SK-N-SH (cell line): ENCODE results near the gene SERTAD4. TPM values are rescaled to one million over a fixed set of nuclear protein-coding genes. Genes with fewer than 3 reads are reported as not detected.

ENCODE experiments used
- CTCF ChIA-PET: fragments of 300-600, 350-600 bp; formaldehyde crosslinking; extraction: SDS; loops from one replicate; lab custom pipeline; 2021; lab: Yijun Ruan, JAX
- POLR2A ChIA-PET: fragments of 350-600 bp; sonication (Branson Sonifier 250); formaldehyde crosslinking; extraction: SDS; loops from one replicate; lab custom pipeline; 2020; ENCODE audit warnings: antibody characterized with exemption, inconsistent platforms; lab: Yijun Ruan, JAX
- DNase-seq: peaks from one replicate; pipeline ENCODE4 v3.0.0; 2012
- H2AFZ ChIP-seq: fragments of 200-600 bp; sonication (generic); 2 replicates; pipeline ENCODE4 v1.8.1; 2016; ENCODE audit warnings: antibody characterized with exemption, mild to moderate bottlenecking, low read depth
- H3F3A ChIP-seq: fragments of 200-600 bp; sonication (generic); replicated peaks from 2 replicates; pipeline ENCODE3; 2016; ENCODE audit warnings: antibody characterized with exemption, mild to moderate bottlenecking; ENCODE audit not compliant: insufficient read depth
- H3K27ac ChIP-seq, 2 experiments: fragments of 200-500 bp in 1 of 2; fragments of 200-600 bp in 1 of 2; sonication (Bioruptor generic) in 1 of 2; sonication (generic), shearing (Covaris generic) in 1 of 2; 2 replicates each; pipeline versions ENCODE4 v1.5.1 to v1.6.1; 2014 to 2016; ENCODE audit warnings: low read depth in 2 of 2, inconsistent platforms in 1 of 2, low read length in 1 of 2, mild to moderate bottlenecking in 1 of 2, mixed read lengths in 1 of 2
- H3K27me3 ChIP-seq: fragments of 200-600 bp; sonication (generic), shearing (Covaris generic); 2 replicates; pipeline ENCODE4 v1.6.1; 2016; ENCODE audit warnings: mixed run types; ENCODE audit not compliant: insufficient read depth
- H3K36me3 ChIP-seq, 2 experiments: fragments of 200-500 bp in 1 of 2; fragments of 200-600 bp in 1 of 2; sonication (Bioruptor generic) in 1 of 2; sonication (generic) in 1 of 2; replicated peaks in 1 of 2; 2 replicates each; pipeline versions ENCODE3 to v1.5.1; 2014 to 2016; ENCODE audit warnings: low read length in 1 of 2, mild to moderate bottlenecking in 1 of 2; ENCODE audit not compliant: insufficient read depth in 2 of 2, control insufficient read depth in 1 of 2
- H3K4me1 ChIP-seq, 2 experiments: fragments of 200-500 bp in 1 of 2; fragments of 200-600 bp in 1 of 2; sonication (Bioruptor generic) in 1 of 2; sonication (generic), shearing (Covaris generic) in 1 of 2; 2 replicates each; pipeline versions ENCODE4 v1.5.1 to v1.6.1; 2014 to 2016; ENCODE audit warnings: low read depth in 1 of 2, low read length in 1 of 2, mixed run types in 1 of 2; ENCODE audit not compliant: insufficient read depth in 2 of 2, control insufficient read depth in 1 of 2
- H3K4me2 ChIP-seq: fragments of 200-600 bp; sonication (generic), shearing (Covaris generic); 2 replicates; pipeline ENCODE4 v1.6.1; 2017; ENCODE audit warnings: mixed run types
- H3K4me3 ChIP-seq, 2 experiments: fragments of 200-500 bp in 1 of 2; fragments of 200-600 bp in 1 of 2; sonication (Bioruptor generic) in 1 of 2; sonication (generic), shearing (Covaris generic) in 1 of 2; 2 replicates each; pipeline versions ENCODE4 v1.5.1 to v1.8.1; 2014 to 2016; ENCODE audit warnings: low read depth in 2 of 2, inconsistent platforms in 1 of 2, low read length in 1 of 2, mild to moderate bottlenecking in 1 of 2, mixed read lengths in 1 of 2, moderate library complexity in 1 of 2
- H3K79me2 ChIP-seq: fragments of 200-600 bp; sonication (generic); 2 replicates; pipeline ENCODE4 v1.8.1; 2017; ENCODE audit warnings: mild to moderate bottlenecking; ENCODE audit not compliant: insufficient read depth
- H3K9ac ChIP-seq: fragments of 200-600 bp; sonication (generic); 2 replicates; pipeline ENCODE4 v1.6.1; 2017; ENCODE audit warnings: mixed run types
- H3K9me2 ChIP-seq: fragments of 200-600 bp; sonication (generic); 2 replicates; pipeline ENCODE4 v1.6.1; 2017; ENCODE audit warnings: mixed run types
- H3K9me3 ChIP-seq: fragments of 200-600 bp; sonication (generic); 2 replicates; pipeline ENCODE4 v1.6.1; 2017; ENCODE audit warnings: mixed run types, mild to moderate bottlenecking, moderate library complexity
- H4K20me1 ChIP-seq: fragments of 200-600 bp; sonication (generic); 2 replicates; pipeline ENCODE4 v1.6.1; 2017; ENCODE audit warnings: mild to moderate bottlenecking, mixed run types; ENCODE audit not compliant: insufficient read depth
- EZH2phosphoT487 ChIP-seq: fragments of 200-600 bp; sonication (generic); IDR thresholded peaks from 2 replicates; pipeline ENCODE4 v1.6.1; 2017; ENCODE audit warnings: low read depth, mixed run types, mild to moderate bottlenecking, antibody characterized with exemption, moderate library complexity, borderline replicate concordance
- FOSL2 ChIP-seq: IDR thresholded peaks from 2 replicates; pipeline ENCODE4 v1.4.0; 2012; ENCODE audit warnings: low read depth, mild to moderate bottlenecking, moderate library complexity, borderline replicate concordance
- FOXJ3 ChIP-seq: sonication (generic); formaldehyde crosslinking; IDR thresholded peaks from 2 replicates; pipeline ENCODE4 v1.5.1; 2020; ENCODE audit warnings: mild to moderate bottlenecking, missing genetic modification reagents
- FOXM1 ChIP-seq: IDR thresholded peaks from 2 replicates; pipeline ENCODE4 v1.4.0; 2012; ENCODE audit warnings: low read depth, mild to moderate bottlenecking
- GATA2 ChIP-seq: sonication (generic); formaldehyde crosslinking; IDR thresholded peaks from 2 replicates; pipeline ENCODE4 v1.5.0; 2020; ENCODE audit warnings: mild to moderate bottlenecking, missing genetic modification reagents
- JUND ChIP-seq: IDR thresholded peaks from 2 replicates; pipeline ENCODE4 v1.4.0; 2012
- MXI1 ChIP-seq: IDR thresholded peaks from 2 replicates; pipeline ENCODE4 v1.6.1; 2012; ENCODE audit warnings: mild to moderate bottlenecking, low read depth, low read length, improper control_type of control experiment
- NFIC ChIP-seq: IDR thresholded peaks from 2 replicates; pipeline ENCODE4 v1.4.0; 2012; ENCODE audit warnings: borderline replicate concordance
- RAD21 ChIP-seq: IDR thresholded peaks from 2 replicates; pipeline ENCODE4 v1.6.1; 2012; ENCODE audit warnings: mild to moderate bottlenecking, low read length
- SMC3 ChIP-seq: IDR thresholded peaks from 2 replicates; pipeline ENCODE4 v1.6.1; 2012; ENCODE audit warnings: low read depth, low read length, improper control_type of control experiment
- TAF1 ChIP-seq: IDR thresholded peaks from 2 replicates; pipeline ENCODE4 v1.6.1; 2012; ENCODE audit warnings: low read depth, mild to moderate bottlenecking, low read length, moderate library complexity, borderline replicate concordance
- TCF12 ChIP-seq: IDR thresholded peaks from 2 replicates; pipeline ENCODE4 v1.4.0; 2012
- TEAD4 ChIP-seq: IDR thresholded peaks from 2 replicates; pipeline ENCODE4 v1.4.0; 2012; ENCODE audit warnings: mild to moderate bottlenecking, borderline replicate concordance; ENCODE audit not compliant: insufficient read depth
- YY1 ChIP-seq: IDR thresholded peaks from 2 replicates; pipeline ENCODE4 v1.4.0; 2012; ENCODE audit warnings: low read depth, mild to moderate bottlenecking
- WGBS: methylation state at CpG from one replicate; pipeline ENCODE4 v1.1.6; 2017; ENCODE audit warnings: low lambda C conversion rate; 5-methylcytosine and 5-hydroxymethylcytosine counted together
- polyA plus RNA-seq, 3 experiments: library from polyadenylated mRNA; depleted of rRNA; stranded (reverse); fragments of >200 nt; gene quantifications; 2 replicates each; pipeline ENCODE4 v1.2.3, GENCODE V29; 2012
- TF ChIP-seq, protein P1 (sequence below): IDR thresholded peaks from 2 replicates; pipeline ENCODE4 v1.4.0; 2012; ENCODE audit warnings: low read depth
- TF ChIP-seq, protein P2 (sequence below): fragments of 150-350 bp; IDR thresholded peaks from 2 replicates; pipeline ENCODE4 v1.6.1; 2017; ENCODE audit warnings: antibody characterized with exemption, low read length, low read depth, borderline replicate concordance
- TF ChIP-seq, protein P3 (sequence below): IDR thresholded peaks from 2 replicates; pipeline ENCODE4; 2012

The SERTAD4 gene
- polyA plus RNA-seq, 1 of the 3 experiments (the other 2 are of a cell fraction): 2.9 TPM

DNA sequence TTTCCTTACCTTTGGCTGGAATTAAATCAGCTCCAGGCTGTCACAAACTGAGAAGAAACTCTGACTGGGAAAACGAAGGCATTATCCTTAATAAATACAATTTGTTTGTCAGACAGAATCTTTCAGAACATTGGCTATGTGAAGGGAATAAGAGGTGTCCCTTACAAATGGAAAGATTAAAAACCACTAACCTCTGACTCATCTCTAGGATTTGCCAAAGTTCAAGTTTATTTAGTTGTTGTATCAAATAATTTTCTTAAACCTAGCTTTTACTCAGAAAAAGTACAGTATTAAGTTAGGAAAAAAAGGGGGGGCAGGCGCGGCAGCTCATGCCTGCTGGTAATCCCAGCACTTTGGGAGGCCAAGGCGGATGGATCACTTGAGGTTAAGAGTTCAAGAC lies 15.7 kb downstream of the SERTAD4 start:
- Histone ChIP-seq H3K27ac (no peak overlapping the region), H4K20me1 (no peaks in the 10 kb centered on the region), H3K4me3 (no peak overlapping the region), H2AFZ (no peak overlapping the region), H3F3A (no peaks in the 10 kb centered on the region), H3K9me3 (no peaks in the 10 kb centered on the region), H3K79me2 (no peaks in the 10 kb centered on the region), H3K9ac (no peak overlapping the region), H3K9me2 (no peaks in the 10 kb centered on the region), H3K36me3 (no peaks in the 10 kb centered on the region), H3K4me1 (peaks cover 13 to 21% of the 10 kb centered on the region in 2 experiments; a peak in 3 of 4 replicates), H3K4me2 (no peak overlapping the region), H3K27me3 (no peaks in the 10 kb centered on the region)
- ChIA-PET POLR2A (interaction anchor here (0.7 kb wide), 1 partner anchor 40 kb away, joined by 4 read pairs; no protein-coding TSS in a partner anchor), CTCF (interaction anchor here (1.1 to 1.9 kb wide), 4 partner anchors 9 to 62 kb away, joined by 3 to 10 read pairs (median 6); partner anchors contain the start of gene SERTAD4)
- no peak for TF ChIP-seq TAF1
- TF ChIP-seq, protein P1, sequence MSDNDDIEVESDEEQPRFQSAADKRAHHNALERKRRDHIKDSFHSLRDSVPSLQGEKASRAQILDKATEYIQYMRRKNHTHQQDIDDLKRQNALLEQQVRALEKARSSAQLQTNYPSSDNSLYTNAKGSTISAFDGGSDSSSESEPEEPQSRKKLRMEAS: no peak
- TF ChIP-seq JUND: peak; percentile 23; the same call in 1 of the 2 replicates
- TF ChIP-seq NFIC: no peak
- no peak for DNase-seq
- WGBS: 76% methylated on average over 4 of the region's 4 CpGs

DNA sequence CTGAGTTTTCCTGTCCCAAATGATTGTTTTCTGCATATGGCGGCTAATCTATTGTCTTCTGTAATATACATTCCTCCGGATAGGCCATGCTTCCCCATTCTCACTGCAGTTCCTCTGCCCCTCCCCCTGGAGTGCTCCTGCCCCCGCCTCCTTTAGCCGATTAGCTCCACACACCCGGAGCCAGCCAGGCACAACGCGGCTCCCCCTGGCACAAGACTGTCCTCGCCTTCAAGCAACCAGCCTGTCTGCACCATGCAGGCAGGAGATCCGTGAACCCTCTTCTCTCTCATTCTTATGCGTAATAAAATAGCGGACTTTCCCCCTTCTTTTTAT lies 18.0 kb downstream of the SERTAD4 start:
- ChIA-PET POLR2A (interaction anchor here (1.2 to 2.6 kb wide), 3 partner anchors 18 to 52 kb away, joined by 3 to 26 read pairs (median 12); partner anchors contain the start of gene SERTAD4), CTCF (interaction anchor here (1.0 to 2.5 kb wide), 5 partner anchors 10 to 44 kb away, joined by 3 to 9 read pairs (median 5); partner anchors contain the start of gene SERTAD4)
- Histone ChIP-seq H2AFZ (peak overlapping the region; percentile 45; the same call in 1 of the 2 replicates), H3K4me3 (peak overlapping the region; percentile 49 to 64), H4K20me1 (no peaks in the 10 kb centered on the region), H3K9me3 (no peaks in the 10 kb centered on the region), H3K27me3 (no peaks in the 10 kb centered on the region), H3K36me3 (no peaks in the 10 kb centered on the region), H3K4me2 (peak overlapping the region; percentile 81), H3K27ac (peak overlapping the region in 1 of 2 experiments; percentile 83; a peak in 2 of 4 replicates), H3K4me1 (peaks cover 11 to 21% of the 10 kb centered on the region in 2 experiments; a peak in 3 of 4 replicates), H3K9me2 (no peaks in the 10 kb centered on the region), H3K9ac (no peak overlapping the region), H3K79me2 (no peaks in the 10 kb centered on the region), H3F3A (no peaks in the 10 kb centered on the region)
- 23% methylated on average over 11 of the region's 11 CpGs for WGBS
- peak; percentile 82 for DNase-seq
- 0 out of 2 replicates have a peak, but pooled peaks have one; percentile 18 for TF ChIP-seq MXI1
- no peak for TF ChIP-seq EZH2phosphoT487

DNA sequence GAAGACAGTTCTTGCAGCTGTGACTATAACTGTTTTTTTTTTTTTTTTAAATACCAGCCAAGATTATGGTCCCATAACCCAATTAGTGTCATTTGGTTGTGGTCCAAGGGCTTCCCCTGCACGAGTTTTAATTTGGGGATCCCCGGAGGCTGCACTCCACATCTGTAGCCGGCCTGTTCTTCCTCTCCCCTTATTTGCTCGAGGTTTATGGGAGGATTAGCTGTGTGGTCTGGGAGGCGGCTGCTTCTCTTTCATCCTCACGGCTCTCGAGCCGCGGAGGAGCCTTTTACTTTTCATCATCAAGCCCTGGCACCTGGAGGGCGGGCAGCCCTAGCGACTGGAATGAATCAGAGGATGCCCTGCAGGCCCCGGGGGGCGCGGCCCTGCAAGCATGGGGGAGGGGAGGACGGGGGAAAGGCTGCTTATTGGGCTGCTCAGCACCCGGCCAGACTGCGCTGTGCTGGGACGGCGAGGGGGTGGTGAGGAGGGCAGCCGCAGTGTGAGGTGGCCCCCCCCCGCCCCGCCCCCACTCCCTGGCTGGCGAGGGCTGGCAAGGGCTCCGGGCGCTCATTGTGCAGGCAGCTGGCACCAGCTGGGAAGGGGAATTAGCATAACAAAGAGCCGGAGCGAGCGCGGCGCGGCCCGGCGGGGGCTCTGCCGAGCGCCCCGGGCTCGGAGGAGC lies 18.5 kb downstream of the SERTAD4 start:
- WGBS: 3% methylated on average over 18 of the region's 37 CpGs
- H3K4me1 ChIP-seq: peaks cover 11 to 16% of the 10 kb centered on the region in 2 experiments; a peak in 3 of 4 replicates
- no peaks in the 10 kb centered on the region for H3K9me3 ChIP-seq
- H3K27me3 ChIP-seq: no peaks in the 10 kb centered on the region
- peak; percentile 93 for DNase-seq
- peak overlapping the region; percentile 27; the same call in 1 of the 2 replicates for H3K9ac ChIP-seq
- H3K36me3 ChIP-seq: no peaks in the 10 kb centered on the region
- no peaks in the 10 kb centered on the region for H3K79me2 ChIP-seq
- H3K4me2 ChIP-seq: peak overlapping the region; percentile 81
- no peaks in the 10 kb centered on the region for H3F3A ChIP-seq
- peak overlapping the region; percentile 64; the same call in 1 of the 2 replicates for H2AFZ ChIP-seq
- H3K27ac ChIP-seq: peak overlapping the region in 1 of 2 experiments; percentile 83; a peak in 2 of 4 replicates
- H3K9me2 ChIP-seq: no peaks in the 10 kb centered on the region
- CTCF ChIA-PET: interaction anchor here (1.1 to 2.5 kb wide), 6 partner anchors 11 to 60 kb away, joined by 3 to 10 read pairs (median 8); partner anchors contain the start of gene SERTAD4
- H4K20me1 ChIP-seq: no peaks in the 10 kb centered on the region
- POLR2A ChIA-PET: interaction anchor here (1.2 to 2.6 kb wide), 4 partner anchors 9 to 52 kb away, joined by 3 to 26 read pairs (median 8); partner anchors contain the start of gene SERTAD4
- H3K4me3 ChIP-seq: peak overlapping the region; percentile 49 to 64
- no peak for TF ChIP-seq YY1
- 0 out of 2 replicates have a peak, but pooled peaks have one; percentile 28 for TF ChIP-seq TEAD4
- no peak; the same call in 1 of the 2 replicates for TF ChIP-seq GATA2
- TF ChIP-seq FOXM1: no peak
- TF ChIP-seq JUND: peak; percentile 32; the same call in 1 of the 2 replicates
- peak; percentile 88 for TF ChIP-seq TCF12
- TF ChIP-seq FOXJ3: no peak; the same call in none of the 2 replicates
- peak; percentile 30; the same call in 1 of the 2 replicates for TF ChIP-seq MXI1
- TF ChIP-seq, protein P2, sequence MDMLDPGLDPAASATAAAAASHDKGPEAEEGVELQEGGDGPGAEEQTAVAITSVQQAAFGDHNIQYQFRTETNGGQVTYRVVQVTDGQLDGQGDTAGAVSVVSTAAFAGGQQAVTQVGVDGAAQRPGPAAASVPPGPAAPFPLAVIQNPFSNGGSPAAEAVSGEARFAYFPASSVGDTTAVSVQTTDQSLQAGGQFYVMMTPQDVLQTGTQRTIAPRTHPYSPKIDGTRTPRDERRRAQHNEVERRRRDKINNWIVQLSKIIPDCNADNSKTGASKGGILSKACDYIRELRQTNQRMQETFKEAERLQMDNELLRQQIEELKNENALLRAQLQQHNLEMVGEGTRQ: no peak
- peak; percentile 32; the same call in 1 of the 2 replicates for TF ChIP-seq FOSL2
- TF ChIP-seq, protein P3, sequence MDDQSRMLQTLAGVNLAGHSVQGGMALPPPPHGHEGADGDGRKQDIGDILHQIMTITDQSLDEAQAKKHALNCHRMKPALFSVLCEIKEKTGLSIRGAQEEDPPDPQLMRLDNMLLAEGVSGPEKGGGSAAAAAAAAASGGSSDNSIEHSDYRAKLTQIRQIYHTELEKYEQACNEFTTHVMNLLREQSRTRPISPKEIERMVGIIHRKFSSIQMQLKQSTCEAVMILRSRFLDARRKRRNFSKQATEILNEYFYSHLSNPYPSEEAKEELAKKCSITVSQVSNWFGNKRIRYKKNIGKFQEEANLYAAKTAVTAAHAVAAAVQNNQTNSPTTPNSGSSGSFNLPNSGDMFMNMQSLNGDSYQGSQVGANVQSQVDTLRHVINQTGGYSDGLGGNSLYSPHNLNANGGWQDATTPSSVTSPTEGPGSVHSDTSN: peak; percentile 47
- TF ChIP-seq, protein P1: peak; percentile 28; the same call in 1 of the 2 replicates
- peak; percentile 7; the same call in 1 of the 2 replicates for TF ChIP-seq RAD21
- TF ChIP-seq SMC3: no peak
